GM08714 (cell line): ENCODE data around the gene SNCA.

ENCODE experiments used
- H3K4me3 ChIP-seq: fragments of 200-500 bp; sonication (Bioruptor generic); 2 replicates; pipeline ENCODE4 v1.5.1; 2014; ENCODE audit warnings: mild to moderate bottlenecking, low read length, inconsistent platforms
- ZNF274 ChIP-seq: IDR thresholded peaks from 2 replicates; pipeline ENCODE4 v1.6.1; 2012; ENCODE audit warnings: mild to moderate bottlenecking, low read depth, low read length

SNCA gene

GRCh38 chr4:89836897-89837384 is at the start of gene SNCA:
TSS of gene SNCA (minus strand) at chr4:89837161. CDS start at chr4:89835667, 1,494 bp downstream.
- H3K4me3 ChIP-seq = peak within 1 kb of the TSS; percentile 60
- no peak for TF ChIP-seq ZNF274

GRCh38 chr4:89879215-89879614 is 42.3 kb upstream of the SNCA start:
- no peak overlapping the region for H3K4me3 ChIP-seq
- no peak for TF ChIP-seq ZNF274

GRCh38 chr4:89878611-89879010 is 41.6 kb upstream of the SNCA start:
- H3K4me3 ChIP-seq = no peak overlapping the region
- no peak for TF ChIP-seq ZNF274

GRCh38 chr4:89876548-89876947 is 39.6 kb upstream of the SNCA start:
- H3K4me3 ChIP-seq = no peak overlapping the region
- no peak for TF ChIP-seq ZNF274

GRCh38 chr4:89871211-89871610 is 34.2 kb upstream of the SNCA start:
- H3K4me3 ChIP-seq = no peak overlapping the region
- no peak for TF ChIP-seq ZNF274

- no peak for TF ChIP-seq ZNF274
- no peak overlapping the region for H3K4me3 ChIP-seq
These were observed 32.1 kb upstream of the SNCA start for GRCh38 chr4:89868999-89869589.

GRCh38 chr4:89868276-89868675 is 31.3 kb upstream of the SNCA start:
- no peak for TF ChIP-seq ZNF274
- no peak overlapping the region for H3K4me3 ChIP-seq

- no peak overlapping the region for H3K4me3 ChIP-seq
- no peak for TF ChIP-seq ZNF274
These were observed 26.6 kb upstream of the SNCA start for GRCh38 chr4:89863533-89863932.

GRCh38 chr4:89860971-89861370 is 24.0 kb upstream of the SNCA start:
- no peak overlapping the region for H3K4me3 ChIP-seq
- no peak for TF ChIP-seq ZNF274

GRCh38 chr4:89855236-89855635 is 18.3 kb upstream of the SNCA start:
- no peak overlapping the region for H3K4me3 ChIP-seq
- TF ChIP-seq ZNF274 = no peak

- no peak overlapping the region for H3K4me3 ChIP-seq
- no peak for TF ChIP-seq ZNF274
These were observed 10.8 kb upstream of the SNCA start for GRCh38 chr4:89847571-89848325.

- no peak overlapping the region for H3K4me3 ChIP-seq
- no peak for TF ChIP-seq ZNF274
These were observed 2.6 kb upstream of the SNCA start for GRCh38 chr4:89839558-89839957.

- TF ChIP-seq ZNF274 = no peak
- H3K4me3 ChIP-seq = peak overlapping the region; percentile 60
These were observed 1.0 kb upstream of the SNCA start for GRCh38 chr4:89837993-89838390.

- H3K4me3 ChIP-seq = peak overlapping the region; percentile 60
- TF ChIP-seq ZNF274 = no peak
These were observed 528 bp upstream of the SNCA start for GRCh38 chr4:89837385-89837992.
